Right ventricle myocardium inferior (tissue), 1 donor: ENCODE results near the gene NEXN. TPM values are rescaled to one million over a fixed set of nuclear protein-coding genes. Genes with fewer than 3 reads are reported as not detected.
"Not testable (repeated sequence)": the region's sequence is repeated elsewhere in the genome, so short reads cannot be mapped to it uniquely, and the experiment has no call there.

ENCODE experiments used
- ATAC-seq: fragments of 200-7000 bp; cut with Tn5 transposase; one replicate; pipeline ENCODE4 v1.9.1; 2020; ENCODE audit warnings: mild to moderate bottlenecking, moderate library complexity
- DNase-seq: peaks from one replicate; pipeline ENCODE4 v3.0.0; 2021; ENCODE audit errors: missing footprints
- intact Hi-C: fragments of 100-400 bp; cut with DNase I; formaldehyde crosslinking; loops from one replicate; pipeline ENCODE4 v1.11.0; 2022
- total RNA-seq: library from RNA; stranded (reverse); fragmentation: NEBNext Ultra II Directional; extraction: Animal tissue kit (Norgen Biotek cat#: 25700); gene quantifications from one replicate; pipeline ENCODE4 v1.2.1, GENCODE V29; 2021
- donor health status: DM: no; HTN: yes; CAD: no; lungs with severe emphysema.

The NEXN gene
- total RNA-seq, 1 donor from 2014 or later: 365 TPM

GRCh38 chr1:77899647-77900320 lies 11.4 kb downstream of the NEXN start:
- intact Hi-C loops: loop anchor here (5.0 kb wide), 1 partner anchor 223 kb away; no protein-coding TSS in a partner anchor
- ATAC-seq (peak; percentile 42), DNase-seq (no peak)

GRCh38 chr1:77900687-77901293 lies 12.4 kb downstream of the NEXN start:
- ATAC-seq (peak; percentile 49), DNase-seq (no peak)
- intact Hi-C loops: loop anchor here (5.0 kb wide), 1 partner anchor 222 kb away; no protein-coding TSS in a partner anchor

- ATAC-seq (peak; percentile 20), DNase-seq (no peak)
- intact Hi-C loops: no loop called here
These were observed 17.2 kb downstream of the NEXN start for GRCh38 chr1:77905603-77906002.

GRCh38 chr1:77906019-77906545 lies 17.7 kb downstream of the NEXN start:
- DNase-seq (no peak), ATAC-seq (no peak)
- intact Hi-C loops: no loop called here

GRCh38 chr1:77906624-77907023 lies 18.2 kb downstream of the NEXN start:
- ATAC-seq (no peak), DNase-seq (no peak)
- intact Hi-C loops: no loop called here

GRCh38 chr1:77910116-77910515 lies 21.7 kb downstream of the NEXN start:
- intact Hi-C loops: no loop called here
- DNase-seq (no peak), ATAC-seq (no peak)

- intact Hi-C loops, ATAC-seq: not testable (repeated sequence)
These were observed 30.5 kb downstream of the NEXN start for GRCh38 chr1:77918918-77919317.

GRCh38 chr1:77925518-77925917 lies 37.1 kb downstream of the NEXN start:
- ATAC-seq: no peak
- intact Hi-C loops: no loop called here
- DNase-seq: no peak

More at GRCh38 chr1:77918918-77919317, 30.5 kb downstream of the NEXN start:
- DNase-seq: not testable (repeated sequence)

- intact Hi-C loops: no loop called here
- DNase-seq (no peak), ATAC-seq (no peak)
These were observed 37.5 kb downstream of the NEXN start for GRCh38 chr1:77925956-77926355.

- no peak for ATAC-seq
These were observed 38.3 kb downstream of the NEXN start for GRCh38 chr1:77926561-77927357.

GRCh38 chr1:77927414-77927813 lies 39.0 kb downstream of the NEXN start:
- intact Hi-C loops: no loop called here
- no peak for DNase-seq
- ATAC-seq: no peak

More at GRCh38 chr1:77926561-77927357, 38.3 kb downstream of the NEXN start:
- intact Hi-C loops: no loop called here
- DNase-seq: no peak

- ATAC-seq (no peak), DNase-seq (no peak)
- intact Hi-C loops: no loop called here
These were observed 41.4 kb downstream of the NEXN start for GRCh38 chr1:77929806-77930205.

GRCh38 chr1:77938651-77939050 lies 50.2 kb downstream of the NEXN start:
- intact Hi-C loops: no loop called here
- DNase-seq: no peak
- no peak for ATAC-seq

- DNase-seq (no peak), ATAC-seq (no peak)
- intact Hi-C loops: no loop called here
These were observed 52.6 kb downstream of the NEXN start for GRCh38 chr1:77940921-77941570.

GRCh38 chr1:77942400-77943140 lies 54.1 kb downstream of the NEXN start:
- intact Hi-C loops: no loop called here
- no peak for DNase-seq
- no peak for ATAC-seq

GRCh38 chr1:77945345-77945744 lies 56.9 kb downstream of the NEXN start:
- DNase-seq: no peak
- ATAC-seq: no peak
- intact Hi-C loops: no loop called here

GRCh38 chr1:77948841-77949424 lies 60.5 kb downstream of the NEXN start:
- ATAC-seq (peak; percentile 50), DNase-seq (no peak)
- intact Hi-C loops: no loop called here

GRCh38 chr1:77950873-77951272 lies 62.4 kb downstream of the NEXN start:
- ATAC-seq (no peak), DNase-seq (no peak)
- intact Hi-C loops: no loop called here
